Measurements from ENCODE around the gene VSTM2B. TPM values are rescaled to one million over a fixed set of nuclear protein-coding genes. Genes with fewer than 3 reads are reported as not detected.

Gene VSTM2B
- total RNA-seq, 1 experiment from 2014 or later, result not detected

- no peak for DNase-seq
Observed at GRCh38 chr19:29491491-29491890, 34.3 kb upstream of the VSTM2B start.

DNA sequence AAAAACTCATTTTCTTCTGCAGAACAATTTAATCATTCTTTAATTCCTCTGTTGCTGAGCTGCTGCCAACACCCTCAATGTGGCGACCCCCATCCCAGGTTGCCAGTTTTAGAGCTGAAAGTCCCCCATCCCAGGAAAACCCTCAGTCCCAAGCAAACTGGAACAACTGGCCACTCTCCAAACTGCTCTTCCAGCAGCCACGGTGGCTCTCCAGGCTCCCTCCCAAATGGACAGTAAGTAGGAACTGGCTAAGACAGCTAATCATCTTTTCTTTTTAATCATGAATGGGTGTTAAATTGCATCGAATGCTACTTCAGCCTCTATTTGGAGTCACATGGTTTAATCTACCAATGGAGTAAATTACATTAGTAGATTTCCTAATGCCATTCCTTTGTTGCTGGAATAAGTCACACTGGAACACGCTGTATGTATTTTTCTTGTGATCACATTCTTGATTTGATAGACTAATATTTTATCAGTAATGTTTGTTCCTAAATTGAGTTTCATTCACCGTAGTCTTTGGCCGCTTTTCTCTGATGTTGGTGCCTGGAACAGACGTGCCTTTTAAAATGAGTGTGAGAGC lies 33.7 kb upstream of the VSTM2B start:
- Histone ChIP-seq H3K36me3 (ENCODE audit: insufficient read depth, low read length) (no peaks in the 10 kb centered on the region), H3K4me3 (ENCODE audit: low read length) (no peak overlapping the region), H3K79me2 (ENCODE audit: low read length) (no peaks in the 10 kb centered on the region), H3K27me3 (ENCODE audit: low read length) (0 out of 2 replicates have a peak, but pooled peaks cover 3% of the 10 kb centered on the region), H3K27ac (ENCODE audit: low read length) (no peak overlapping the region), H3K9ac (ENCODE audit: low read length) (no peak overlapping the region), H3K4me1 (ENCODE audit: low read length) (no peaks in the 10 kb centered on the region), H3K9me3 (ENCODE audit: low read length) (no peaks in the 10 kb centered on the region), H2AFZ (ENCODE audit: low read length) (no peak overlapping the region), H4K20me1 (ENCODE audit: insufficient read depth, low read depth, low read length) (no peaks in the 10 kb centered on the region), H3K9me2 (replicated peaks; ENCODE audit: insufficient read depth, low read length) (no peaks in the 10 kb centered on the region), H3K4me2 (ENCODE audit: low read depth, low read length, poor library complexity, severe bottlenecking) (no peak overlapping the region)
- DNase-seq, result no peak

More at GRCh38 chr19:29491491-29491890, 34.3 kb upstream of the VSTM2B start:
- H3K9me3 ChIP-seq (ENCODE audit: low read length), result no peaks in the 10 kb centered on the region
- no peaks in the 10 kb centered on the region for H3K4me1 ChIP-seq (ENCODE audit: low read length)
- no peaks in the 10 kb centered on the region for H3K79me2 ChIP-seq (ENCODE audit: low read length)
- H3K4me3 ChIP-seq (ENCODE audit: low read length), result no peak overlapping the region
- no peaks in the 10 kb centered on the region for H3K9me2 ChIP-seq (replicated peaks; ENCODE audit: insufficient read depth, low read length)
- H3K27ac ChIP-seq (ENCODE audit: low read length), result no peak overlapping the region
- H2AFZ ChIP-seq (ENCODE audit: low read length), result no peak overlapping the region
- H3K4me2 ChIP-seq (ENCODE audit: low read depth, low read length, poor library complexity, severe bottlenecking), result no peak overlapping the region
- no peak overlapping the region for H3K9ac ChIP-seq (ENCODE audit: low read length)
- H3K36me3 ChIP-seq (ENCODE audit: insufficient read depth, low read length), result no peaks in the 10 kb centered on the region
- 0 out of 2 replicates have a peak, but pooled peaks cover 3% of the 10 kb centered on the region for H3K27me3 ChIP-seq (ENCODE audit: low read length)
- no peaks in the 10 kb centered on the region for H4K20me1 ChIP-seq (ENCODE audit: insufficient read depth, low read depth, low read length)

DNA sequence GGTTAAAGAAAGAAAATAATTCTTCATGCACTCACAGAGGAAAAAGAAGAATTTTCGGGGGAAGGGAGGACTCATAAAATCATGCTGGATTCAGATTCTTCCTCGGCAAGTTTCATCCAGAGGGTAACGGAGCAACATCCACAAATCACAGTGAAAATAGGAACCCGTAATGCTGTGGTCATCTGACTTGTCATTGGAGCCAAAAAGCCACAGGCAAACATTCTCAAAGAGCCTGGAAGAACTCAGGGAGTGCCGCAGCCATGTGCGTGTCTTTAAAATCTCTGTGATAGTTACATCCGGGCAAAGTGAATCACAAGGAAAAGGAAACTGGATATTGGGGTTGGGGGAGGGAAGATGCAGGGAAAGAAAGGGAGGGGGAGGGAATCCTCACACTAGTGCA lies 33.0 kb upstream of the VSTM2B start:
- Histone ChIP-seq H4K20me1 (ENCODE audit: insufficient read depth, low read depth, low read length) (no peaks in the 10 kb centered on the region), H3K9ac (ENCODE audit: low read length) (no peak overlapping the region), H3K4me3 (ENCODE audit: low read length) (no peak overlapping the region), H3K9me2 (replicated peaks; ENCODE audit: insufficient read depth, low read length) (no peaks in the 10 kb centered on the region), H3K9me3 (ENCODE audit: low read length) (no peaks in the 10 kb centered on the region), H3K4me2 (ENCODE audit: low read depth, low read length, poor library complexity, severe bottlenecking) (no peak overlapping the region), H3K79me2 (ENCODE audit: low read length) (no peaks in the 10 kb centered on the region), H3K27me3 (ENCODE audit: low read length) (0 out of 2 replicates have a peak, but pooled peaks cover 3% of the 10 kb centered on the region), H3K36me3 (ENCODE audit: insufficient read depth, low read length) (no peaks in the 10 kb centered on the region), H3K27ac (ENCODE audit: low read length) (no peak overlapping the region), H3K4me1 (ENCODE audit: low read length) (no peaks in the 10 kb centered on the region), H2AFZ (ENCODE audit: low read length) (no peak overlapping the region)
- DNase-seq, result no peak

DNA sequence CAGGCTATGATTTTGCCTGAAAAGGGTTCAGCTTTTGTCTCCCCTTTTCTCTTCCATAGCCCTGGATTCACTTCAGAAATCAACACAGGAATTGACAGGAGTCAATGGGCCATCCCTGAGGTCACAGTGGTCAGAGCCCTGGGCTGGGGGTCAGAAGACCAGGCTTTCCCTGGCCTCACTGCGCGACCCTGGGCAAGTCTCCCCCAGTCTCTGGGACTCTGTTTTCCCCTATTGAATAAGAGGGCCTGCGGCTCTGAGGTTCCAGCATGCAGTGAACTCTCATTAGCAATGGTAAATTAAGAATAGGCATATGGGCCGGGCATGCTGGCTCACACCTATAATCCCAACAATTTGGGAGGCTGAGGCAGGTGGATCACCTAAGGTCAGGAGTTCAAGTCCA lies 30.7 kb upstream of the VSTM2B start:
- no peaks in the 10 kb centered on the region for H3K36me3 ChIP-seq (ENCODE audit: insufficient read depth, low read length)
- H3K4me3 ChIP-seq (ENCODE audit: low read length), result no peak overlapping the region
- H3K27me3 ChIP-seq (ENCODE audit: low read length), result 0 out of 2 replicates have a peak, but pooled peaks cover 3% of the 10 kb centered on the region
- H3K27ac ChIP-seq (ENCODE audit: low read length), result no peak overlapping the region
- H2AFZ ChIP-seq (ENCODE audit: low read length), result no peak overlapping the region
- H3K9me2 ChIP-seq (replicated peaks; ENCODE audit: insufficient read depth, low read length), result no peaks in the 10 kb centered on the region
- no peak overlapping the region for H3K9ac ChIP-seq (ENCODE audit: low read length)
- H4K20me1 ChIP-seq (ENCODE audit: insufficient read depth, low read depth, low read length), result 0 out of 2 replicates have a peak, but pooled peaks cover 2% of the 10 kb centered on the region
- no peaks in the 10 kb centered on the region for H3K9me3 ChIP-seq (ENCODE audit: low read length)
- no peak for DNase-seq
- no peak overlapping the region for H3K4me2 ChIP-seq (ENCODE audit: low read depth, low read length, poor library complexity, severe bottlenecking)
- H3K79me2 ChIP-seq (ENCODE audit: low read length), result no peaks in the 10 kb centered on the region
- no peaks in the 10 kb centered on the region for H3K4me1 ChIP-seq (ENCODE audit: low read length)

- H3K79me2 ChIP-seq (ENCODE audit: low read length), result no peaks in the 10 kb centered on the region
- H3K4me1 ChIP-seq (ENCODE audit: low read length), result no peaks in the 10 kb centered on the region
- H2AFZ ChIP-seq (ENCODE audit: low read length), result no peak overlapping the region
- no peak overlapping the region for H3K4me3 ChIP-seq (ENCODE audit: low read length)
- H3K27me3 ChIP-seq (ENCODE audit: low read length), result no peaks in the 10 kb centered on the region
- no peaks in the 10 kb centered on the region for H3K9me3 ChIP-seq (ENCODE audit: low read length)
- H3K9me2 ChIP-seq (replicated peaks; ENCODE audit: insufficient read depth, low read length), result no peaks in the 10 kb centered on the region
- H3K27ac ChIP-seq (ENCODE audit: low read length), result no peak overlapping the region
- H4K20me1 ChIP-seq (ENCODE audit: insufficient read depth, low read depth, low read length), result 0 out of 2 replicates have a peak, but pooled peaks cover 2% of the 10 kb centered on the region
- no peaks in the 10 kb centered on the region for H3K36me3 ChIP-seq (ENCODE audit: insufficient read depth, low read length)
- no peak overlapping the region for H3K9ac ChIP-seq (ENCODE audit: low read length)
- H3K4me2 ChIP-seq (ENCODE audit: low read depth, low read length, poor library complexity, severe bottlenecking), result no peak overlapping the region
- DNase-seq, result no peak
Observed at GRCh38 chr19:29495901-29496441, 29.8 kb upstream of the VSTM2B start.

GRCh38 chr19:29497241-29497640 lies 28.6 kb upstream of the VSTM2B start:
- Histone ChIP-seq H3K4me3 (ENCODE audit: low read length) (no peak overlapping the region), H4K20me1 (ENCODE audit: insufficient read depth, low read depth, low read length) (0 out of 2 replicates have a peak, but pooled peaks cover 2% of the 10 kb centered on the region), H3K9me2 (replicated peaks; ENCODE audit: insufficient read depth, low read length) (no peaks in the 10 kb centered on the region), H2AFZ (ENCODE audit: low read length) (no peak overlapping the region), H3K9ac (ENCODE audit: low read length) (no peak overlapping the region), H3K9me3 (ENCODE audit: low read length) (no peaks in the 10 kb centered on the region), H3K4me2 (ENCODE audit: low read depth, low read length, poor library complexity, severe bottlenecking) (no peak overlapping the region), H3K4me1 (ENCODE audit: low read length) (no peaks in the 10 kb centered on the region), H3K27ac (ENCODE audit: low read length) (no peak overlapping the region), H3K36me3 (ENCODE audit: insufficient read depth, low read length) (no peaks in the 10 kb centered on the region), H3K27me3 (ENCODE audit: low read length) (no peaks in the 10 kb centered on the region), H3K79me2 (ENCODE audit: low read length) (no peaks in the 10 kb centered on the region)
- no peak for DNase-seq

DNA sequence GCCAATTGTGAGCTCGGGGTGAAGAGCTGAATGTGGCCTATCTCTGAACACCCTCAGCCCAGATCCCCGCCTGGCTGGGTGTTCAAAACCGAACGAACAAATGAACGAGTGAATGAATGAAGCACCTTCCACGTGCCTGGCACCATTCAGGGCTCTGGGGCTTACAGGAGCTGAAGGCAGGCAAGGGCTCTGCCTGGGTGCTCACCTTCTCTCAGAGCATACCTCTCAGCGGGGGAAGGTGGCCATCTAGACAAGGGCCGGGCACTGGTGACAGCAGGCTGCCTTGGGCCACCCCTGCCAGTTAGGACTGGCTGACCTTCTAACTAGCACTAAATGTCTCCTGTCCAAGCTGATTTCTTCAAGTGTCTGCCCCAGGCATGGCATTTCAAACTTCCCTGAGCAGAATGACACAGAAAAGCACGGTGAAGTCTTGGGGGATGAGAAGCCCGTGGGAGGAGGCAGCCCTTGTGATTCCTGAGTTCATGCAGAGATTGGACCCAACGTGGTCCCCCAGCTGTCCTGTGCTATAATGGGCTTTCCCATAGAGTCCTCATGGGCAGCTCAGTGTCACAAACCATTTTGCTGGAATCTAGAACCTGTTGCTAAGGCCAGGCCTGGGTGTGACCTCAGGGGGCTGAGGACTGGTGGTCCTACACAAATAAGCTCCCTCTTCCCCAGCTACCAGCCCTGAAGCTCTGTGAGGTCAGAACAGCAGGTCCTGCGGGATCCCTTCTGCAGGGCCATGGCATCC lies 27.9 kb upstream of the VSTM2B start:
- Histone ChIP-seq H4K20me1 (ENCODE audit: insufficient read depth, low read depth, low read length) (0 out of 2 replicates have a peak, but pooled peaks cover 2% of the 10 kb centered on the region), H3K79me2 (ENCODE audit: low read length) (no peaks in the 10 kb centered on the region), H3K9ac (ENCODE audit: low read length) (no peak overlapping the region), H3K36me3 (ENCODE audit: insufficient read depth, low read length) (no peaks in the 10 kb centered on the region), H3K4me3 (ENCODE audit: low read length) (no peak overlapping the region), H3K27ac (ENCODE audit: low read length) (no peak overlapping the region), H2AFZ (ENCODE audit: low read length) (no peak overlapping the region), H3K4me2 (ENCODE audit: low read depth, low read length, poor library complexity, severe bottlenecking) (no peak overlapping the region), H3K9me2 (replicated peaks; ENCODE audit: insufficient read depth, low read length) (no peaks in the 10 kb centered on the region), H3K27me3 (ENCODE audit: low read length) (no peaks in the 10 kb centered on the region), H3K9me3 (ENCODE audit: low read length) (no peaks in the 10 kb centered on the region), H3K4me1 (ENCODE audit: low read length) (no peaks in the 10 kb centered on the region)
- DNase-seq, result no peak

- H3K4me1 ChIP-seq (ENCODE audit: low read length), result no peaks in the 10 kb centered on the region
- H3K9me3 ChIP-seq (ENCODE audit: low read length), result no peaks in the 10 kb centered on the region
- 0 out of 2 replicates have a peak, but pooled peaks cover 2% of the 10 kb centered on the region for H4K20me1 ChIP-seq (ENCODE audit: insufficient read depth, low read depth, low read length)
- H3K27ac ChIP-seq (ENCODE audit: low read length), result no peak overlapping the region
- no peak overlapping the region for H3K9ac ChIP-seq (ENCODE audit: low read length)
- no peak overlapping the region for H2AFZ ChIP-seq (ENCODE audit: low read length)
- no peak overlapping the region for H3K4me3 ChIP-seq (ENCODE audit: low read length)
- H3K36me3 ChIP-seq (ENCODE audit: insufficient read depth, low read length), result no peaks in the 10 kb centered on the region
- no peaks in the 10 kb centered on the region for H3K27me3 ChIP-seq (ENCODE audit: low read length)
- H3K79me2 ChIP-seq (ENCODE audit: low read length), result no peaks in the 10 kb centered on the region
- no peaks in the 10 kb centered on the region for H3K9me2 ChIP-seq (replicated peaks; ENCODE audit: insufficient read depth, low read length)
- DNase-seq, result no peak
- H3K4me2 ChIP-seq (ENCODE audit: low read depth, low read length, poor library complexity, severe bottlenecking), result no peak overlapping the region
Observed at GRCh38 chr19:29499261-29499920, 26.4 kb upstream of the VSTM2B start.

All from Karpas-422 (cell line).